SJCRH30 (cell line): ENCODE results near the gene FARP1. TPM values are rescaled to one million over a fixed set of nuclear protein-coding genes. Genes with fewer than 3 reads are reported as not detected.

ENCODE experiments used
- DNase-seq, 2 experiments: peaks; one replicate each; pipeline ENCODE4 v3.0.0-alpha.2; 2015 to 2020
- H3K27ac ChIP-seq: fragments of 250-450 bp; sonication (Bioruptor Pico); 2 replicates; pipeline ENCODE4 v1.5.1; 2020; ENCODE audit warnings: mild to moderate bottlenecking, moderate library complexity
- H3K27me3 ChIP-seq: fragments of 250-450 bp; sonication (Bioruptor Pico); 2 replicates; pipeline ENCODE4 v1.5.1; 2020; ENCODE audit warnings: mild to moderate bottlenecking, moderate library complexity
- H3K36me3 ChIP-seq: fragments of 250-450 bp; sonication (Bioruptor Pico); 2 replicates; pipeline ENCODE4 v1.5.1; 2020; ENCODE audit warnings: mild to moderate bottlenecking, moderate library complexity
- H3K4me1 ChIP-seq: fragments of 250-450 bp; sonication (Bioruptor Pico); 2 replicates; pipeline ENCODE4 v1.5.1; 2020; ENCODE audit warnings: mild to moderate bottlenecking, moderate library complexity
- H3K4me3 ChIP-seq: fragments of 250-450 bp; sonication (Bioruptor Pico); 2 replicates; pipeline ENCODE4 v1.5.1; 2020; ENCODE audit warnings: mild to moderate bottlenecking, moderate library complexity
- H3K9me3 ChIP-seq: fragments of 250-450 bp; sonication (Bioruptor Pico); replicated peaks from 2 replicates; pipeline ENCODE4 v1.5.1; 2020; ENCODE audit warnings: mild to moderate bottlenecking, moderate library complexity
- total RNA-seq: library from RNA; depleted of rRNA; stranded (reverse); fragments of >200 nt; shearing (Covaris generic); gene quantifications from 2 replicates; pipeline ENCODE4 v1.2.3, GENCODE V29; 2014

Gene FARP1
- total RNA-seq, 1 experiment from 2014 or later: 32.5 TPM

DNA sequence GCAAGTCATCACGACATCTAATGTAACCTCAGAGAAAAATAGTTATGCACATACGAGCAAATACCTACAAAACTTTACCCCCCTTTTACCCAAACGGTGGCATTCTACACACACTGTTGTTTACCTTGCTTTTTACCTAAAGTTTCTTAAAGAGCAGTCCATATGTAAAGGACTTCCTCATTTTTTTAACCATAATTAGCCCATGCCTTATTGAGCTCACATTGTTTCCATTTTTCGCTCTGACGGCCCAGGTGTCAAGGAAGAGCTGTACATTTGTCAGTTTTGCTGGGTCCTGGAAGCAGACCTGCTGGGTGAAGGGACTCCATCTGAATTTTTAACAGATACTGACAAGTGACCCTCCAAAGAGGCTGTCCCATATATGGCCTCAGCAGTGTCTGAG lies 344.6 kb downstream of the FARP1 start:
- DNase-seq: no peak
- Histone ChIP-seq H3K27ac (no peak overlapping the region), H3K9me3 (no peaks in the 10 kb centered on the region), H3K27me3 (no peaks in the 10 kb centered on the region), H3K4me3 (no peak overlapping the region), H3K36me3 (no peaks in the 10 kb centered on the region), H3K4me1 (peaks cover 29% of the 10 kb centered on the region)

DNA sequence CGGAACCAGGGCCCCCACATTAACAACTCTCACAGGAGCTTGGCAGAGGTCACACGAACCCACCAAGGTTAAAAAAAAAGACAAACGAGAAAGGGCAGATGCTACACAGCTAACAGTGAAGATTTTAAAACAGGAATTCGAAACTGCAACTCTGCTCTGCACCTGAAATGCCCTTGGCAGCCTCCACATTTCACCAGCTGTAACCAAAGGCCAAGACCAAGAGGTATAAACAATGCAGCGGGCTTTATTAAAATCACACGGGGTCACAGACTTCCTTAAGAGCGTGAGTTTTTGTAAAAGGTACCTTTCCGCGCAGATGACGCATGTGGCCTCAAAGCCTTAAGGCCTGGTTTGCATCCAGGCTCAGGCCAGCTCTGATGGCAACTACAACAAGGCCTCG lies 345.8 kb downstream of the FARP1 start:
- Histone ChIP-seq H3K4me3 (no peak overlapping the region), H3K27me3 (no peaks in the 10 kb centered on the region), H3K36me3 (no peaks in the 10 kb centered on the region), H3K9me3 (no peaks in the 10 kb centered on the region), H3K27ac (no peak overlapping the region), H3K4me1 (peaks cover 18% of the 10 kb centered on the region)
- DNase-seq: no peak

DNA sequence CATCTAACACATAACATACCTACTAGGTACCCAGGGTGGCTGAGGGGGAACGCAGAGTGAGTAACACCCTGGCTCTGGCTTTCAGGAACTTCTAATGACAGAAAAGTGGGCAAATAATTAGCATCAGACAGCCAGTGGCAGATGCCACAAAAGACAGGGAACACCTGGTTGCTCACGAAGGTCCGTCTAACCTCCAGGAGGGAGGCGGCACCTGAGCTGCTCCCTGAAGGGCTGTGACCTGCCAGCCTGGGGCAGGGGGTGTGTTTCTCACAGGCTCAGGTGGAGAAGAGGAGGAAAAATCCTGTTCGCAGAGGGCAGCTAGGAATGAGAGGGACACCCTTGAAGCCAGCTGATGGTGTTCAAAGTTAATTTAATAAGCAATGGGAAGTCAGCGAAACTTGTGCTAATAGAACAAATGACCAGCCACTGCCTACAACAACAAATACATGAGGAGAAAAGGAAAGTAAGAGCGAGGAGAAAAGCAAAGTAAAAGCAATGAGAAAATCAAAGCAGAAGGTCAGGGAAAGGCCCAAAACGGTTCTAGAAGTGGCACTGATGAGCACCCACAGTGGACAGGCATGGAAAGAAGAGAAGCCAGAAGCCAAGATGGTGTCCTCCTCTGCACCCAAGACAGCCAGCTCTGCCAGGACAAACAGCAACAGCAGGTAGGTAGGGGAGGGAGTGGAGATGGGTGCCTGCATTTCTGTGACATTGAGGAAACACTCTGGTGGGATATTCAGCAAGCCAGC lies 346.7 kb downstream of the FARP1 start:
- Histone ChIP-seq H3K27me3 (no peaks in the 10 kb centered on the region), H3K4me1 (peaks cover 12% of the 10 kb centered on the region), H3K9me3 (no peaks in the 10 kb centered on the region), H3K36me3 (no peaks in the 10 kb centered on the region), H3K27ac (no peak overlapping the region), H3K4me3 (no peak overlapping the region)
- DNase-seq: no peak

- Histone ChIP-seq H3K4me1 (peaks cover 5% of the 10 kb centered on the region), H3K27ac (no peak overlapping the region), H3K9me3 (no peaks in the 10 kb centered on the region), H3K27me3 (no peaks in the 10 kb centered on the region), H3K4me3 (no peak overlapping the region), H3K36me3 (no peaks in the 10 kb centered on the region)
- no peak for DNase-seq
Measured at GRCh38 chr13:98490195-98490836, 347.4 kb downstream of the FARP1 start.

GRCh38 chr13:98490866-98491265 lies 348.0 kb downstream of the FARP1 start:
- Histone ChIP-seq H3K4me1 (peaks cover under 1% of the 10 kb centered on the region; the same call in 1 of the 2 replicates), H3K9me3 (no peaks in the 10 kb centered on the region), H3K27ac (no peak overlapping the region), H3K4me3 (no peak overlapping the region), H3K27me3 (no peaks in the 10 kb centered on the region), H3K36me3 (no peaks in the 10 kb centered on the region)
- DNase-seq: no peak

GRCh38 chr13:98492335-98493041 lies 349.6 kb downstream of the FARP1 start:
- Histone ChIP-seq H3K27ac (no peak overlapping the region), H3K27me3 (no peaks in the 10 kb centered on the region), H3K36me3 (no peaks in the 10 kb centered on the region), H3K9me3 (no peaks in the 10 kb centered on the region), H3K4me3 (no peak overlapping the region), H3K4me1 (peaks cover 6% of the 10 kb centered on the region; the same call in 1 of the 2 replicates)
- DNase-seq: no peak

GRCh38 chr13:98493042-98493712 lies 350.3 kb downstream of the FARP1 start:
- Histone ChIP-seq H3K27ac (no peak overlapping the region), H3K4me3 (no peak overlapping the region), H3K4me1 (peaks cover 6% of the 10 kb centered on the region; the same call in 1 of the 2 replicates), H3K27me3 (no peaks in the 10 kb centered on the region), H3K36me3 (no peaks in the 10 kb centered on the region), H3K9me3 (no peaks in the 10 kb centered on the region)
- DNase-seq: no peak

- no peak for DNase-seq
- Histone ChIP-seq H3K9me3 (no peaks in the 10 kb centered on the region), H3K27me3 (no peaks in the 10 kb centered on the region), H3K27ac (no peak overlapping the region), H3K4me3 (no peak overlapping the region), H3K36me3 (no peaks in the 10 kb centered on the region), H3K4me1 (peaks cover 6% of the 10 kb centered on the region; the same call in 1 of the 2 replicates)
Measured at GRCh38 chr13:98494769-98495168, 351.9 kb downstream of the FARP1 start.

DNA sequence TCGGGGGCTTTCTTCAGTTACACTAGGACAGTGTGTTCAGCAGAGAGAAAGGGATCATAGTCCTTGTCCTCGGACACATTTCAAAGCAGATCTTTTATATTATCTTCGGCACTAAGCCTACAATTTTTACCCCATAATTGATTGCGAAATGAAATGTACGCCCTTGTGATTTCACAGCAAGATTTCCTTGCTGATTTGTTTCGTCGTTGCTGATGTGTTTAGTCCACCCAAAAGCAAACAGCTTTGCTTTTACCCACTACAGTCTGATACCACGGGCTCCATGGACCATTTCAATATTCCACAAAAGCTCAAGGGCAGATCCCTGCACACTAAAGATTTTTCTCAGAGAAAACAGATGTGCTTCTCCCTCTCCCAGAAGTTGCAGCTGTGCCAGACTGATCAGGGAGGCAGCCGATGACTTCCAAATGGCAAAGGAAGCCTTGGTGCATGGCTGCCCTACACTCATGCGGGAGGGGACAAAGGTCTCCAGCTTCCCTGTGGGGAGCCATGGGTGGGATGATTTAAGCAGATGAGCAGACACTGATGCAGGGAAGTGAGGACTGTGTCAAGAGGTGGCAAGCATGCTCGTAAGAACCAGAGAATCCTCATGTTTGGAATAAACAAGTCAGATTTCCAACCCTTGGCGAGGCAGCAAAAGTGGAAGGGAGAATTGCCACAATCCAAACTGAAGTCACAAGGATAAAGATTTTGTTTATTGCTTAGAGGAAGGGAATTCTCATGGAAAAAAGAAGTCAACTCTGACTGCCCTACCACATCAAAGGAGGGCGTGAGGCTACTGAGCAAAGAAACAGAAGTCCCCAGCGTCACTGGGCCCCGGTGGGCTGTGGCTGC lies 353.0 kb downstream of the FARP1 start:
- H3K4me1 ChIP-seq: peaks cover 6% of the 10 kb centered on the region; the same call in 1 of the 2 replicates
- no peak overlapping the region for H3K27ac ChIP-seq
- DNase-seq: peak in 1 of 2 experiments; percentile 33
- H3K9me3 ChIP-seq: no peaks in the 10 kb centered on the region
- no peak overlapping the region for H3K4me3 ChIP-seq
- no peaks in the 10 kb centered on the region for H3K36me3 ChIP-seq
- H3K27me3 ChIP-seq: no peaks in the 10 kb centered on the region

DNA sequence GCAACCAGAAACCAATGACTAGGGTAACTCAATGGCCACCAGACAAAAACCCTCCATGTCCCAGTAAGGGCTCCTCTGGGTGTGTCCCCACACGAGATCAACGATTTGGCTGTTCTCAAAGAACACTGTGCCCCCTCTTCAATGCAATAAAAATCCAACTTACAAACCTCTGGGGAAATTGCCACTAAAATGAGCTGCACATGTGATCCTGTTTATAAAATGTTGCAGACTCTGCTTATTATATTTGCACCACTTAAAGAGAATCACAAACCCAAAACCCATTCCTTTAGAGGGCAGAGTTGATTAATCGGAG lies 353.5 kb downstream of the FARP1 start:
- Histone ChIP-seq H3K4me3 (no peak overlapping the region), H3K36me3 (no peaks in the 10 kb centered on the region), H3K4me1 (peaks cover 6% of the 10 kb centered on the region; the same call in 1 of the 2 replicates), H3K27ac (no peak overlapping the region), H3K27me3 (no peaks in the 10 kb centered on the region), H3K9me3 (no peaks in the 10 kb centered on the region)
- DNase-seq: no peak

DNA sequence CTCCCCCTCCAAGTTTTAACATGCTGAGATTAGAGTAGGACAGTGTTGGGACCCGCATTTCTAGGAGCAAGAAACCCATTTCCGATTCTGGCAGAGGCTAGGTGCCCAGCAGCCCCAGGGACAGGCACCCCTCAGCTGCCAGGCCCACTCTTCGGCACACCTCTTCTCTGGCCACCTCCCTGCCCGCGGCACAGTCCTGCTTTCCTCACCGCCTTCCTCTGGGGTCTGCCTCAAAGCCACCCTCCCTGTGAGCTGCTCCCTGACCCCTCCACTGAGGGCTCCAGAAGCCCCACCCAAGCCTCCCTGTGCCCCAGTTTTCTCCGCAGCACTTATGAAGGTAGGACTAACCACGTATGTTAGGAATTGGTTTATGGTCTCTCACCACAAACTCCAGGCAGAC lies 354.1 kb downstream of the FARP1 start:
- peaks cover 6% of the 10 kb centered on the region; the same call in 1 of the 2 replicates for H3K4me1 ChIP-seq
- no peaks in the 10 kb centered on the region for H3K9me3 ChIP-seq
- no peak for DNase-seq
- no peak overlapping the region for H3K27ac ChIP-seq
- no peaks in the 10 kb centered on the region for H3K27me3 ChIP-seq
- H3K4me3 ChIP-seq: no peak overlapping the region
- no peaks in the 10 kb centered on the region for H3K36me3 ChIP-seq

DNA sequence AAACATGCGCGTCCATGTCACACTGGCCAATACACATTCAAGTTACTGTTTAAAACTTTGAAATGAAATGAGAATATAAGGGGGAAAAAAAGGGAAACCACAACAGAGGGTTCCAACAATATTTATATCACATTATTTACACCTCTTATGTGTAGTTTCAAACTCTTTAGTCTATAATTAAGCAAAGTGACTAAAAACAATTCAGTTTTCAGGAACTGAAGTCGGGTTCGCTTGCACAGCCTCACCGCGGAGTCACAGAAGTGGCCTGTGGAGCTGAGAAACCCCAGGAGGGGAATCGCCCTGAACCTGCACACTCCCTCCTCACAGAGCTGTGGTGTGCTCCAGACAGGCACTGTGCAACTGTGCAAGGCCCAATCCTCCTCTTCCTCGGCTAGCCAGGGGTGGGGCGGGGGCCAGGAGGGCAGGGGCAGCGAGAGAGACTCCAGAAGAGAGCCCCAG lies 358.1 kb downstream of the FARP1 start:
- no peak for DNase-seq
- Histone ChIP-seq H3K27ac (no peak overlapping the region), H3K9me3 (no peaks in the 10 kb centered on the region), H3K27me3 (no peaks in the 10 kb centered on the region), H3K36me3 (no peaks in the 10 kb centered on the region), H3K4me3 (no peak overlapping the region), H3K4me1 (peaks cover 32% of the 10 kb centered on the region)

DNA sequence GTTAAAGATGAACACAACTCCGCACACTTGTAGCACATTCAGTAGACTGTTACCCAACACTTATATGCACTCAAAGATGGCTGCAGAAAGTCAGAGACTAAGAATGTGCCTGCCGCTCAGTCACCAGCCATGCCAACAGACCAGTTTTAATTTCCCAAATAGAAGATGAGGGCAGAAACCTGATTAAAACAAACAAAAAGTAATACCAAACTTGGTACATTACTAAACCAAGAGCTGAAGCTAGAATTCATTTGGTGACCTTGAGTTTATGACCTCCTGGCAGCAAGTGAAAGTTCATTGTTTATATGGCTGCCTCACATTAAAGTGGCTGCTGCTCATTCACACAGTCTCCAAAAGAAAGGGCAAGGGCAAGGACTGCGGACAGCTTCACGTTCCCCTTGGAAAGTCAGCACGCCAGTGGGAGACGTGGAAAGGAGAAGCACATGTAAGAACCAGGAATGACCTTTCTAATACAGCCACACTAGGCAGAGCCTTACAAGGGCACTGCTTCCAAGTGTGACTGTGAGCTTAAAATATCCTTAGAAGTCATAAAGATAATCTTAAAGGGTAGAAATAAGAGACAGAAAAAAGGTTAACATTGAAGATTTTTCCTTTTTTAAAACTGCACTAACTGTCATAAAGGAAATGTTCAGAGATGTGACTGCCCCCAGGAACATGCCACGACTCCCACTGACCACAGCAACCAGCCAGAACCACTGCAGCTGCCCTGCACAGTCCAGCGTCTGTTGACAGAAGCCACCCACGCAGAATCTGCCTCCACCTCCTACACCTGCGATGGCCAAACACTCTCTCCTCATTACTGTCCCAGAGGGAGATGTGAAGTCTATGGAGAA lies 360.5 kb downstream of the FARP1 start:
- Histone ChIP-seq H3K27ac (peak overlapping the region; percentile 62), H3K27me3 (no peaks in the 10 kb centered on the region), H3K36me3 (no peaks in the 10 kb centered on the region), H3K4me3 (no peak overlapping the region), H3K4me1 (peaks cover 52% of the 10 kb centered on the region), H3K9me3 (no peaks in the 10 kb centered on the region)
- DNase-seq: peak; percentile 71 to 78
